ENCODE data around the gene PAH.

PAH gene

GRCh38 chr12:102950107-102950949 lies 33.3 kb upstream of the PAH start:
- no peak for DNase-seq (ENCODE audit: low read depth)

DNA sequence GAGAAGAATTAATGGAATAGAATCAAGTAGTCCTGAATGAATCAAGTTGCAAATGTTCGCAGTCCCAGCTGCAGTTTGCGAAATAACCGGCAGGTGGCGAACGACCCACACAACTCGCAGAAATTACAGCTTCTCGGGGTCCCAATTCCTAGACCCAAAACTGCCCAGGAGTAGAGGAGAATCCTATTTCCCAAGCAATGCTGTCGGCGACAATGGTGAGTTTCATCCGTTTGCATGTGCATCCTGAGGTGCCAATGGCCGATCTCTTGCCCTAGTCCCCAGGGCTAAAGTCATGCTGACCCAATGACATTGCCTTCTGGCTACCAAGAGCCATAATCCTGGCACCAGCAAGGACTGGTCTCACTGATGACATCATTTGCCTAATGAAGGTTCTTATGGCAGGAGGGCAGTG lies 31.9 kb upstream of the PAH start:
- peak; percentile 12 for DNase-seq (ENCODE audit: low read depth)

DNA sequence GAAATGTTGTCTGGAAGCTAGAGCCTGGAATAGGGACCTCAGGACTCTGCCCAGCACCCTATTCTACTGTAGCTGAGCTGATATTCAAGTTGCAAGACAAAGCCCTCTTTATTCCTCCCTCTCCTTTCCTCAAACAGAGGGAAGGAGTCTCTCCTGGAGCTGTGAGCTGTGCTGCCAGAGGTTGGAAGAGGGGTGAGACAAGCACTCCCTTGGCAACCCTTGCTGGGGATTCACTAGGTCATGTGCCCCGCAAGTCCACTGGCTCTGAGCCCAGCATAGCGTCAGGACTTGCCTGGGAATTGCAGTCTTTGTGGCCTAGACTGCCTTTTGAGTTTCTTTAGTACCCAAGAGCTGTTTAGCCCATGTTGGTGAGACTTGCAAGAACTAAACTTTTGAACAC lies 29.0 kb upstream of the PAH start:
- no peak for DNase-seq (ENCODE audit: low read depth)

DNA sequence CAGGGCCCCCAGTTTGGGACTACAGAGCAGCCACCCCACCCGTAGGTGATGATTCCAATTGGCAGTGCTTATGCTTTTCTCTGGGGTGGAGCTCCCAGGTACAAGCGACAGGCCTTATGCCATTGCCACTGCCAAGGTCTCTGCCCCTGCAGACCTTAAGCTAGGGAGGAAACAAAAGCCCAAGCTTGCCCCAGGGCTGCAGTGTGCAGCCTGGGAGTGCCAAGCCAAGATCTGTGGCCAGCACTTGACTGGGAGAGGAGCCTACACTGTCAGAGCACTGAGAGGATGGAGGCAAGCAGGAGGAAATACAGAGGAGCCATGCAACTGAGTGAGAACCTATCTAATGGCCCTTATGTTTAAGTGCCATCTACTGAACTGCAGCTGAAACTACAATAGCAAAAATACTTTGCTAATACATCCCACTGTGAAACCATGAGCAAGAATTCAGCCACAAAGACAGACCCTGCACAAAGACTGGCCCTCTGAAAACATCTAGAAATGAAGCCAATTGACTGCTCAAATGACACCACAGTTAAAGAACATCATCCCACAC lies 22.7 kb upstream of the PAH start:
- no peak for DNase-seq (ENCODE audit: low read depth)

DNA sequence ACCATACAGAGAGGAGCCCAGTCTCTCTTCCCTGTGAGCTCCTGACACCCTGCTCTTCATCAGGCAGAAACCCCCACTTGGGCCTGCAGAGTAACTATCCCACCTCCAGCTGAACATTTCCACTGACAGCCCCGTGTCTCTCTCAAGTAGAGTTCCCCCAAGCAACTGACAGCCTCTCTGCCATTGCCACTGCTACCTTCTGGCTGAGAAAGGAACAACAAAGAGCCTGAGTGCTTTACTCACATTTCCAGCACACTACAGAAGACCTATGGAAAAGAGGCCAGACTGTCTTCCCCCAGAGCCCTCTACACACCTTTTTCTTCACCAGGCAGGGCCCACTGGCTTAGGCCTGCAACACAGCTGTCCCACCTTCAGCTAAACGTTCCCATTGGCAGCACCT lies 22.0 kb upstream of the PAH start:
- DNase-seq (ENCODE audit: low read depth), result no peak

GRCh38 chr12:102933168-102933567 lies 16.1 kb upstream of the PAH start:
- no peak for DNase-seq (ENCODE audit: low read depth)

DNA sequence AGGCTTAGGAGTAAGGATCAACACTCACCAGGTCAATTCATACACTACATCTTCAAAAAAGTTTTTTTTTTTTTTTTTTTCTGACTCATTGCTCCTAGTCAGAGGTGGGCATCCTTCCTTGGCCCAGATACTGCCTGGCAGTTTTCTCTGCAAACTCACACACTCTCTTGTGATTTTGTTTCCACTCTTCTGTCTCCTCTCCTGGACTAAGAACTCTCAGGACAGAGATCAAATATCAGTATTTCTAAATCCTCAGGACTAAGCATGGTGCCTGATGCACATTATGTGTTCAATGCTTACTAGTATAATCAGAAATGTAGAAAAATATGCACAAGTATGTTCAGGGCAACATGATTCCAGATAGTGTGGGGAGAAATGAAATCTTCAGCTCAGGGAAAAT lies 10.2 kb upstream of the PAH start:
- DNase-seq (ENCODE audit: low read depth), result no peak

GRCh38 chr12:102921240-102921639 lies 4.2 kb upstream of the PAH start:
- DNase-seq (ENCODE audit: low read depth), result no peak

- no peak for DNase-seq (ENCODE audit: low read depth)
Measured at GRCh38 chr12:102920271-102920670, 3.2 kb upstream of the PAH start.

DNA sequence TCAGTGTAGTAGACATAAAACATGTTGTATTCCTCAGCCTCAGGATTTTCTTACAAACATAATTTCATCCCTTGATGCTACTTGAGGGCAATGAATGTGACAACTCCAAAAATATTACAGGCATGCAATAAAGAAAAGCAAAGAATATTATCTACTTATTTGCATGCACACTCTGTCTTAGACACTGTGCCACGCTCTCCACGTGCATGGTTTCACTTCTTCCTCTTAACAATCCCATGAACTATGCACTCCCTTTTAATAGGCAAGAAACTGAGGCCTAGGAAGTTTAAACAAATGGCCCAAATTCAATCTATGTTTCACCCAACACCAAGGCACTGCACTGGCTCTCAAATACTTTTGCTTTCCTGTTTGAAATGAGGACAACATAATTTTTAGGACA lies 1.8 kb upstream of the PAH start:
- no peak for DNase-seq (ENCODE audit: low read depth)

DNA sequence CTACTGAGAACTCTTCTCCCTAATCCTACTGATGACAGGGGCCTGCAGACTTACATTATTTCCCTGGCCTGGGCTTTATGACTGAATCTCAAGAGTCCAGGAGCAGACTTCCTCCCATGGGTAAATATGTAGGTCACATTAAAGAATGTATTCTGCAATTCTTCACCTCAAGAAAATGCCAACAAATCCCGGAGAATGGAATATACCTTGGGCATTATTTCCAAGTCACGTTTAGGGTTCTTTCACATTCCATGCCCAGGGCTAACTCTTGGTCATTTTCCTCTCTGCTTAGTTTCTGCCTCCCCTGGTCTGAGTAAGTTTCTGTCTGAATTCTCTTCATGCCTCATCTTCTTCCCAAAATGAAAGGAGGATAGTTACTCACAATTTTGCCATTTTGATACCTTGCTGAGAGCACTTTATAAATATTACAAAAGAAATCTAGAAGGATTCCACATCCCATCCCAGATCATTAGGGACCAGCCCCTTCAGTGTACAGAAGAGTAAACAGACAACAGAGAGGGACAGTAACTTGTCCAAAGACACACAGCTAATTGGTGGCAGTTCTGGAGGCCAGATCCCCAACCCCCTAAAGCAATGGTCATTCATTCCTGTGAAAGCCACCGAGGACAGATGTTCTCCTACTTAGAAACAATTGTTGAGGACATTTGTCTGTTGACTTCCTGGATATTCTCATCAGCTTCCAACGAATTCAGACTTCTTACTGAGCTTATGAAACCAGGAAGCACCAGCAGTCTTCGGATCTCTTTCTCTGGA lies 605 bp downstream of the PAH start:
- no peak for DNase-seq (ENCODE audit: low read depth)

GRCh38 chr12:102913453-102914226 lies 3.4 kb downstream of the PAH start:
- no peak for DNase-seq (ENCODE audit: low read depth)

GRCh38 chr12:102912258-102912657 lies 4.8 kb downstream of the PAH start:
- DNase-seq (ENCODE audit: low read depth), result no peak

DNA sequence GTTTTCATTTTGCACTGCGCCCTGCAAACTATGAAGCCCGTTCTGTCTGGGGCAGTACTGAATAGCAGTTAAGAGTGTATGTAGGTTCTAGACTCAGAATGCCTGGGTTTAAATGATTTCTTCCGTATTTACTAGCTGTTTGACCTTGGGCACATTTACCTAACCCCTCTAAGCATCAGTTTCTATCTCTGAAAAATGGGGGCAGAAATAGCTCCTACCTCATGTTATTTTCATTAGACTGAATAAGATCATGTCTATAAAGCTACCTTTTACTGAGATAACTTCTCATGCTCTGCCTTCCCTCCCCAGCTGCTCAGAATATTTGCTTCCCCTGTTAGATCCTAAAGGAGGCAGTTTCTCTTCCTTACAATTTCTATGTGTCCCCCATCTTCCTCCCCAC lies 5.7 kb downstream of the PAH start:
- DNase-seq (ENCODE audit: low read depth), result no peak

- DNase-seq (ENCODE audit: low read depth), result no peak
Measured at GRCh38 chr12:102910792-102911191, 6.3 kb downstream of the PAH start.

DNA sequence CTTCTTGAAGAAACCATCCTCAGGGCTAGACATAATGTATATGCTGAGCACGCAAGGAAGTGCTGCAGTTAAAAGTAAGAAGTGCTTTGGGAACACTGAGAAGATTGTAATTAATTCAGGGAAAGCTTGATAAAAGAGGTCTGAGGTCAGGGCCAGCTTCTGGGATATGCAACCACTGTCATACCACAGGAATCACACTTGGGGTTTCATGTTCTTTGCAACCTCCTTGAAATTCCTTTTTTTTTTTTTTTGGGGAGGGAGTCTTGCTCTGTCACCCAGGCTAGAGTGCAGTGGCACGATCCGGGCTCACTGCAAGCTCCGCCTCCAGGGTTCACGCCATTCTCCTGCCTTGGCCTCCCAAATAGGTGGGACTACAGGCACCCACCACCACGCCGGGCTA lies 6.9 kb downstream of the PAH start:
- DNase-seq (ENCODE audit: low read depth), result no peak

DNA sequence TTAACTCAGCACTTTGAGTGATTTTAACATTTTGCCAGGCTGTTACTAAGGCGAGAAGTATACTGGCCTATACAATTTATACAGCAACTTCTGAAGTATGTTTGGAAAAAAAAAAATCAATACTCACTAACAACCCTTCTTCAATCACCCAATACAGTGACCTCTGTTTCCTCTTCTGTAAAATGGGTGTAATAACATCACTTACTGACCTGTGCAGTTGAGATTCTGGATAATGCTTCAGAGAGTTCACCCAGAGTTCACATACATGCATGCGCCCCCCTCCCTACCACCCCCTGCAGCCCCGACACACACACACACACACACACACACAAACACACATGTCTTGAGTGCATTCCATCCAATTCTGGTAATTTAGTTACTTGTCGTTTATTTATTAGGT lies 9.1 kb downstream of the PAH start:
- DNase-seq (ENCODE audit: low read depth), result no peak

- DNase-seq (ENCODE audit: low read depth), result no peak
Measured at GRCh38 chr12:102905229-102905628, 11.8 kb downstream of the PAH start.

- DNase-seq (ENCODE audit: low read depth), result no peak
Measured at GRCh38 chr12:102903337-102904007, 13.6 kb downstream of the PAH start.

DNA sequence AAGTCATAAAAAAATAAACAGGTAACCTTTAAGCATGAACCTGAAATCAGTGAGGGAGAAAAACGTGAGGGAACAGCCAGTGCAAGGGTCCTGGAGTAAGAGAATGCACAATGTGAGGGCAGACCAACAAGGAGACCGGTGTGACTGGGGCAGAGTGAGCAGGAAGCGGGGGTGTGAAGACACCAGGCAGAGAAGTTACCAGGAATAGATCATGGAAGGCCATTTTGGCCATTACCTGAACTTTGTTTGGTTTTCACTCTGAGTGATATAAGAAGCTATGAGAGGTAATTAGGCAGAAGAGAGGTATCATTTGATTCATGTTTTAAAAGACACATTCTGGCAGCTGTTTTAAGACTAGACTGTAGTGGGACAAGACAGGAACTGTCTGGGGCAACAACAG lies 15.0 kb downstream of the PAH start:
- DNase-seq (ENCODE audit: low read depth), result no peak

GRCh38 chr12:102900389-102900788 lies 16.7 kb downstream of the PAH start:
- no peak for DNase-seq (ENCODE audit: low read depth)

DNA sequence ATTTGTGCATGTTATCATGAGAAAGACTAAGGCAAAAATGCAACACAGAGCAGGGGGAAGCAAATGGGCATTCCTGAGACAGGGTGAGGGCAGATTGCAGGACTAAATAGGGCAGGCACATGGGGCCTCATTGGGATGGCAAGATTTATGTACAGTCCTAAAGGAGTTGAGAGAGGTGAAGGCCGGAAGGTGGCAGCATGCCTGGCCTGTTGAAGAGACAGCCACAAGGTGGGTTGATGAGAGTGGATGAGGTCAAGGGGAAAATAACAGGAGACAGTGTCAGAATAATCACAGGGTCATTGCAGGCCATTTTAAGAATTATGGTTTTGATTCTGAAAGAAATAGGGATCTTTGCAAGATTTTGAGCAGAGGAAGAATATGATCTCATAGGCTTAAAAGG lies 21.0 kb downstream of the PAH start:
- DNase-seq (ENCODE audit: low read depth), result no peak
